ENCODE data around the gene FAM78B.

FAM78B gene

DNA sequence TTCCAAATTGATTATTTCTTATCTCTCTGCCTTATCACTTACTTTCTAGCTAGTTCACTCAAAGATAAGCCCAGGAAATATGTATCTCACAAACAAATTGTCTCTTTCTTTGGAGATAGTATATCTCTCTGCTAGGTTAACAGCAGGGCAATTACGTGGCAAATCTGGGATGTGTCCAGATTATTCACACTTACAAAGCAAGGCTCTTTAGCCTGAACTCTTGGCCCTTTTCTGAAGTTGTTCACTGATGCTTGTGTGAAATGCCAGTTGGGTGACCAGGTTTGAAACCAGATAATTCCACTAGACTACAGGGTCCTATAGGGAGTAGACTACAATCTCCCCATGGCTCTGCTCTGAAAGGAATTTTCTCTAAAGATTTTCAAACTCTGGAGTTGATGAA is 30.8 kb upstream of the FAM78B start:
- H3K4me2 ChIP-seq (ENCODE audit: insufficient read depth, low read length) = no peak overlapping the region
- H3K27ac ChIP-seq (ENCODE audit: low read length) = no peak overlapping the region
- H3K4me1 ChIP-seq (ENCODE audit: insufficient read depth, low read length) = no peaks in the 10 kb centered on the region
- no peak overlapping the region for H3K9ac ChIP-seq (ENCODE audit: low read depth, low read length)
- H3K36me3 ChIP-seq (ENCODE audit: insufficient read depth, low read length) = no peaks in the 10 kb centered on the region
- no peaks in the 10 kb centered on the region for H3K9me3 ChIP-seq (ENCODE audit: insufficient read depth, low read length, severe bottlenecking)
- peaks cover 4% of the 10 kb centered on the region for H3K27me3 ChIP-seq (ENCODE audit: insufficient read depth, low read length, poor library complexity)
- no peak for TF ChIP-seq EZH2 (IDR thresholded peaks at IDR 0.05; ENCODE audit: borderline replicate concordance, low read depth, low read length, severe bottlenecking)
- TF ChIP-seq CTCF (IDR thresholded peaks at IDR 0.05; ENCODE audit: borderline replicate concordance, extremely low read depth, low read length, poor library complexity, severe bottlenecking) = no peak
- H2AFZ ChIP-seq (ENCODE audit: low read depth, low read length) = no peak overlapping the region
- no peak for ATAC-seq (ENCODE audit: insufficient read depth, low read depth)
- H3K4me3 ChIP-seq (ENCODE audit: low read depth in 1 of 2, low read length in 2 of 2) = no peak overlapping the region
- no peaks in the 10 kb centered on the region for H3K79me2 ChIP-seq (ENCODE audit: insufficient read depth, low read length)
- no peak for DNase-seq
- H4K20me1 ChIP-seq (ENCODE audit: insufficient read depth, low read length) = no peaks in the 10 kb centered on the region

DNA sequence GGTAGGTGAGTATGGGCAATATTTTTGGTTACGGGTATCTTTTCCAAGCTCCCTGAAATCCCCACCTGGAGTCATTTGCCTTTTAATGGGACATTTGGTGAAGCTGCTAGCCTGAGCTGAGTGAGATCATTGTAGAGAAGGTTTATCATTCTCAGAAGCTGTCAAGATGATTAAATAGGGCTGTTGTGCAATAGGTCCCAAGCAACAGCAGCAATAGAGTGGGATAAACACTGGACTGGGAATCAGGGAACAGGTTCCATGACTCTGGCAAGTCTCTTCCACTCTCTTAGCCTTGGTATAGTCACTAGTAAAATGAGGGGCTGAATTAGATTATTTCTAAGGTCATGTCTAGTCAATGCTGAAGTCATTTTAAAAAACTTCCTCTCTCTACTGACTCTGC is 30.3 kb upstream of the FAM78B start:
- Histone ChIP-seq H3K36me3 (ENCODE audit: insufficient read depth, low read length) (no peaks in the 10 kb centered on the region), H3K79me2 (ENCODE audit: insufficient read depth, low read length) (no peaks in the 10 kb centered on the region), H3K9ac (ENCODE audit: low read depth, low read length) (no peak overlapping the region), H3K27ac (ENCODE audit: low read length) (no peak overlapping the region), H3K27me3 (ENCODE audit: insufficient read depth, low read length, poor library complexity) (peaks cover 4% of the 10 kb centered on the region), H3K4me2 (ENCODE audit: insufficient read depth, low read length) (no peak overlapping the region), H3K9me3 (ENCODE audit: insufficient read depth, low read length, severe bottlenecking) (no peaks in the 10 kb centered on the region), H2AFZ (ENCODE audit: low read depth, low read length) (no peak overlapping the region), H4K20me1 (ENCODE audit: insufficient read depth, low read length) (no peaks in the 10 kb centered on the region), H3K4me1 (ENCODE audit: insufficient read depth, low read length) (no peaks in the 10 kb centered on the region), H3K4me3 (ENCODE audit: low read depth in 1 of 2, low read length in 2 of 2) (no peak overlapping the region)
- DNase-seq (no peak), ATAC-seq (ENCODE audit: insufficient read depth, low read depth) (no peak)
- no peak for TF ChIP-seq CTCF (IDR thresholded peaks at IDR 0.05; ENCODE audit: borderline replicate concordance, extremely low read depth, low read length, poor library complexity, severe bottlenecking)
- no peak for TF ChIP-seq EZH2 (IDR thresholded peaks at IDR 0.05; ENCODE audit: borderline replicate concordance, low read depth, low read length, severe bottlenecking)

- Histone ChIP-seq H3K4me1 (ENCODE audit: insufficient read depth, low read length) (no peaks in the 10 kb centered on the region), H2AFZ (ENCODE audit: low read depth, low read length) (no peak overlapping the region), H3K9ac (ENCODE audit: low read depth, low read length) (no peak overlapping the region), H3K4me2 (ENCODE audit: insufficient read depth, low read length) (no peak overlapping the region), H3K9me3 (ENCODE audit: insufficient read depth, low read length, severe bottlenecking) (no peaks in the 10 kb centered on the region), H4K20me1 (ENCODE audit: insufficient read depth, low read length) (no peaks in the 10 kb centered on the region), H3K27me3 (ENCODE audit: insufficient read depth, low read length, poor library complexity) (no peaks in the 10 kb centered on the region), H3K27ac (ENCODE audit: low read length) (no peak overlapping the region), H3K4me3 (ENCODE audit: low read depth in 1 of 2, low read length in 2 of 2) (no peak overlapping the region), H3K79me2 (ENCODE audit: insufficient read depth, low read length) (no peaks in the 10 kb centered on the region), H3K36me3 (ENCODE audit: insufficient read depth, low read length) (no peaks in the 10 kb centered on the region)
- no peak for TF ChIP-seq CTCF (IDR thresholded peaks at IDR 0.05; ENCODE audit: borderline replicate concordance, extremely low read depth, low read length, poor library complexity, severe bottlenecking)
- TF ChIP-seq EZH2 (IDR thresholded peaks at IDR 0.05; ENCODE audit: borderline replicate concordance, low read depth, low read length, severe bottlenecking) = no peak
- DNase-seq (no peak), ATAC-seq (ENCODE audit: insufficient read depth, low read depth) (no peak)
Observed at GRCh38 chr1:166193057-166193698, 26.4 kb upstream of the FAM78B start.

Measured in DND-41 (cell line).